Smooth muscle cell (in vitro differentiated cells): ENCODE results near the gene PTPRK. TPM values are rescaled to one million over a fixed set of nuclear protein-coding genes. Genes with fewer than 3 reads are reported as not detected.

Source experiments
- DNase-seq: peaks from one replicate; lab custom pipeline; 2025; ENCODE audit not compliant: unreplicated experiment; lab: John Stamatoyannopoulos, UW
- H2AFZ ChIP-seq: fragments of 200-600 bp; sonication (generic); 2 replicates; pipeline ENCODE4 v1.6.0; 2016; ENCODE audit warnings: antibody characterized with exemption, low read depth, mild to moderate bottlenecking
- H3F3A ChIP-seq: fragments of 200-600 bp; sonication (generic); 2 replicates; pipeline ENCODE4 v1.6.0; 2017; ENCODE audit warnings: antibody characterized with exemption, low read depth
- H3K27ac ChIP-seq: fragments of 200-600 bp; sonication (generic); 2 replicates; pipeline ENCODE4 v1.5.1; 2016; ENCODE audit warnings: low read depth, mild to moderate bottlenecking
- H3K27me3 ChIP-seq: fragments of 200-600 bp; sonication (generic); 2 replicates; pipeline ENCODE4 v1.6.1; 2016; ENCODE audit warnings: low read depth, mild to moderate bottlenecking
- H3K36me3 ChIP-seq: fragments of 200-600 bp; sonication (generic); 2 replicates; pipeline ENCODE4 v1.5.1; 2016; ENCODE audit warnings: low read depth
- H3K4me1 ChIP-seq: fragments of 200-600 bp; sonication (generic); 2 replicates; pipeline ENCODE4 v1.5.1; 2016; ENCODE audit warnings: low read depth
- H3K4me2 ChIP-seq: fragments of 200-600 bp; sonication (generic); 2 replicates; pipeline ENCODE4 v1.6.0; 2016; ENCODE audit warnings: mild to moderate bottlenecking
- H3K4me3 ChIP-seq: fragments of 200-600 bp; sonication (generic); 2 replicates; pipeline ENCODE4 v1.5.1; 2016; ENCODE audit warnings: mild to moderate bottlenecking
- H3K79me2 ChIP-seq: fragments of 200-600 bp; sonication (generic); 2 replicates; pipeline ENCODE4 v1.6.0; 2016; ENCODE audit warnings: low read depth, mild to moderate bottlenecking
- H3K9ac ChIP-seq: fragments of 200-600 bp; sonication (generic); 2 replicates; pipeline ENCODE4 v1.6.0; 2016; ENCODE audit warnings: low read depth
- H3K9me3 ChIP-seq: fragments of 200-600 bp; sonication (generic); replicated peaks from 2 replicates; pipeline ENCODE4 v1.5.1; 2016; ENCODE audit warnings: low read depth
- H4K20me1 ChIP-seq: fragments of 200-600 bp; sonication (generic); 2 replicates; pipeline ENCODE4 v1.6.0; 2016; ENCODE audit warnings: low read depth
- CTCF ChIP-seq: fragments of 200-600 bp; sonication (generic); IDR thresholded peaks from 2 replicates; pipeline ENCODE4 v1.5.1; 2017; ENCODE audit warnings: borderline replicate concordance, mild to moderate bottlenecking, antibody characterized with exemption; ENCODE audit not compliant: insufficient read depth, poor library complexity, severe bottlenecking
- WGBS: methylation state at CpG from one replicate; pipeline ENCODE4 v1.1.7; 2016; ENCODE audit warnings: low lambda C conversion rate; 5-methylcytosine and 5-hydroxymethylcytosine counted together
- polyA plus RNA-seq: library from polyadenylated mRNA; unstranded; fragments of >200 nt; fragmentation: Nextera tagmentation; extraction: Ambion mirVana; gene quantifications from 2 replicates; pipeline ENCODE4 v1.2.1, GENCODE V29; 2016
- total RNA-seq: library from RNA; depleted of rRNA; stranded (reverse); fragments of >200 nt; gene quantifications from 2 replicates; pipeline ENCODE4 v1.2.3, GENCODE V29; 2014

Gene PTPRK
- total and polyA plus RNA-seq, 2 experiments from 2014 or later = 21.7 to 50.4 TPM

GRCh38 chr6:128188678-128189077 lies 331.7 kb downstream of the PTPRK start:
- H3K27ac ChIP-seq = no peak overlapping the region
- no peaks in the 10 kb centered on the region for H3K9me3 ChIP-seq
- H3K4me1 ChIP-seq = no peaks in the 10 kb centered on the region
- no peak overlapping the region for H3K4me2 ChIP-seq
- H4K20me1 ChIP-seq = no peaks in the 10 kb centered on the region
- no peaks in the 10 kb centered on the region for H3F3A ChIP-seq
- DNase-seq = no peak
- no peak overlapping the region for H2AFZ ChIP-seq
- H3K9ac ChIP-seq = no peak overlapping the region
- no peak for TF ChIP-seq CTCF
- 98% methylated on average over 2 of the region's 2 CpGs for WGBS
- no peaks in the 10 kb centered on the region for H3K27me3 ChIP-seq
- no peak overlapping the region for H3K4me3 ChIP-seq
- H3K36me3 ChIP-seq = no peaks in the 10 kb centered on the region
- H3K79me2 ChIP-seq = no peaks in the 10 kb centered on the region

- Histone ChIP-seq H3K9ac (no peak overlapping the region), H3K27me3 (no peaks in the 10 kb centered on the region), H3K9me3 (no peaks in the 10 kb centered on the region), H3K79me2 (no peaks in the 10 kb centered on the region), H3F3A (no peaks in the 10 kb centered on the region), H3K36me3 (no peaks in the 10 kb centered on the region), H3K4me1 (no peaks in the 10 kb centered on the region), H3K4me3 (no peak overlapping the region), H3K27ac (no peak overlapping the region), H2AFZ (no peak overlapping the region), H3K4me2 (no peak overlapping the region), H4K20me1 (no peaks in the 10 kb centered on the region)
- 97% methylated on average over 3 of the region's 3 CpGs for WGBS
- no peak for TF ChIP-seq CTCF
- DNase-seq = no peak
These were observed 333.7 kb downstream of the PTPRK start for GRCh38 chr6:128186729-128187128.

- Histone ChIP-seq H3K4me2 (no peak overlapping the region), H2AFZ (no peak overlapping the region), H3F3A (no peaks in the 10 kb centered on the region)
These were observed 340.4 kb downstream of the PTPRK start for GRCh38 chr6:128179876-128180438.

More at GRCh38 chr6:128179876-128180438, 340.4 kb downstream of the PTPRK start:
- no peak overlapping the region for H3K9ac ChIP-seq
- H3K4me1 ChIP-seq = no peaks in the 10 kb centered on the region
- H3K27ac ChIP-seq = no peak overlapping the region
- H4K20me1 ChIP-seq = peaks cover 5% of the 10 kb centered on the region
- H3K9me3 ChIP-seq = no peaks in the 10 kb centered on the region
- H3K79me2 ChIP-seq = no peaks in the 10 kb centered on the region
- no peak overlapping the region for H3K4me3 ChIP-seq
- H3K36me3 ChIP-seq = no peaks in the 10 kb centered on the region
- TF ChIP-seq CTCF = no peak
- no peaks in the 10 kb centered on the region for H3K27me3 ChIP-seq
- no peak for DNase-seq
